ENCODE data around the gene GRIK4.

DNA sequence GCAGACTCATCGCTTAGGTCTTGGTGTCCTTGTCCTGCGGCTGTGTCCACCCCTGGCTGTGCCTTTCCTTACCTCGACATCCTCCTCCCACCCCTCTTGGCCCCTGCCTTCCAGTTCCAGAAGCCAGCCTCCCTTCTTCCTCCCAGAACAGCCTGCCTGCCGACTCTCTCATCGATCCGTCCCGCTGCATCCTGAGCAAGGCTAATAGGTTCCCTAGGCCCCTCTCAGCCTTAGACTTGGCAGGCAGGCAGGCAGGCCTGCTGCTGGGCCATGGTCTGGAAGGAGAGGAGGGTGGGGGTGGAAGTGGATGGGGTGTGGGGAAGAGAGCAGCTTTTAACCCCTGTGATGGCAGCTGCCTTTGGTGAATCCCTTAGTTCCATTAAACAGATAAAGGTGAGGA, 315.6 kb downstream of the GRIK4 start:
- TF ChIP-seq CTCF (IDR thresholded peaks at IDR 0.05) (no peak), EZH2 (IDR thresholded peaks at IDR 0.05; ENCODE audit: borderline replicate concordance, insufficient read depth, low read depth, low read length, poor library complexity, severe bottlenecking) (no peak)
